Measurements from ENCODE around the gene PPA1.
"Not testable (repeated sequence)": the region's sequence is repeated elsewhere in the genome, so short reads cannot be mapped to it uniquely, and the experiment has no call there.

The PPA1 gene

DNA sequence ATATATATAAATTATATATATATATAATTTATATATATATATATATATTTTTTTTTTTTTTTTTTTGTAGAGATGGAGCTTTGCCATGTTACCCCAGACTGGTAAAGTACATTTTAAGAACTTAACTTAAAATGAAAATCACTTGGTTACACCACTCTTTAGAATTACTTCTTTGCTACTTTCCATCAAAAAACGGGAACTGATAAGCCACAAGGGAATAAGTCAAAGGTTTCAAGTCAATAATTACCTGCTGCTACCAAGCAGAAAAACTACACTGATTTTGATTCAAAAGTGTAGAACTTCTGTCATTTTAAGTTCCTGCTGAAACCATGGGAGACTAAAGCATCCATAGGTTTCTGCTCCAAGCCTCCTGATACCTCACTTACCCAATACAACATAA lies 12.2 kb downstream of the PPA1 start:
- no peak for DNase-seq (ENCODE audit: low read depth, low spot score)

DNA sequence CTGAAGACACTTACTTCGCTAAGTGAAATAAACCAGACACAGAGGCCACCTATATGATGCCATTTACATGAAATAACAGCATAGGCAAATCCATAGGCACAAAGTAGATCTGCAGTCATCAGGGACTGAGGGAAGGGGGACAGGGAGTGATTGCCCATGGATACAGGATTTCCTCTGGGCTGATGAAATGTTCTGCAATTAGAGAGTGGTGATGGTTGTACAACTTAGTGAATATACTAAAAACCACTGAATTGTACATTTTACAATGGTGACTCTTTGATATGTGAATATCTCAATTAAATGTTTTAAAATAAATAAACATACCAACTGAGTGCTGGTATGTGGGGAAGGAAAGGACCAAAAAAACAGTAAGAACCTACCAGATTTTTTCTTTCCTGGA lies 20.4 kb downstream of the PPA1 start:
- DNase-seq (ENCODE audit: low read depth, low spot score): no peak

DNA sequence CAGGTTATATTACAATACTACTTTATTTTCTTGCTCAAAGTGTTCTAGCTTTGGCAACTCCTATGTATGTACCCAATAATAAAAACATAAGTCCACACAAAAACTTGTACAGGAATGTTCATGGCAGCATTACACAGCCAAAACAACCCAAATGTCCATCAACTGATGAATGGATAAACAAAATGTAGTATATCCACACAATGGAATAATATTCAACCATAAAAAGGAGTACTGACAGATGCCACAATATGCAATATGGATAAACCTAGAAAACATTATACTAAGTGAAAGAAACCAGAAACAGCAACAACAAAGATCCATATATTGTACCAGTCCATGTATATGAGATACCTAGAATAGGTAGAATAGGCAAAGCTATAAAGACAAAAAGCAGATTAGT lies 21.0 kb downstream of the PPA1 start:
- DNase-seq (ENCODE audit: low read depth, low spot score): no peak

DNA sequence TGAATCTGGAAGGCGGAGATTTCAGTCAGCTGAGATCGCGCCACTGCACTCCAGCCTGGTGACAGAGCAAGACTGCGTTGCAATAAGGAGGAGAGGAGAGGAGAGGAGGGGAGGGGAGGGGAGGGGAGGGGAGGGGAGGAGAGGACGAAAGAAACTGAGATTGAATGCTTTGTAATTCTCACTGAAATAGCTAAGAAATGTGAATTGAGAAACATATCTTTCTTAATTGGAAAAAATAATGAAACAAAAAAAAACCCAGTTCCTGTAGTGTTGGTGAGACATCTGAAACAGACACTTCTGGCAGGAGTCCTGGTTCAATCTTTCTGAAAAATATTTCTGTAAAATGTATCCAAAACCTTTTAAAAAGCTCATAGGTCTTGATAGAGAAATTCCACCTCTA lies 26.5 kb downstream of the PPA1 start:
- no peak for DNase-seq (ENCODE audit: low read depth, low spot score)

- no peak for DNase-seq (ENCODE audit: low read depth, low spot score)
These were observed 32.1 kb downstream of the PPA1 start for GRCh38 chr10:70201105-70201504.

DNA sequence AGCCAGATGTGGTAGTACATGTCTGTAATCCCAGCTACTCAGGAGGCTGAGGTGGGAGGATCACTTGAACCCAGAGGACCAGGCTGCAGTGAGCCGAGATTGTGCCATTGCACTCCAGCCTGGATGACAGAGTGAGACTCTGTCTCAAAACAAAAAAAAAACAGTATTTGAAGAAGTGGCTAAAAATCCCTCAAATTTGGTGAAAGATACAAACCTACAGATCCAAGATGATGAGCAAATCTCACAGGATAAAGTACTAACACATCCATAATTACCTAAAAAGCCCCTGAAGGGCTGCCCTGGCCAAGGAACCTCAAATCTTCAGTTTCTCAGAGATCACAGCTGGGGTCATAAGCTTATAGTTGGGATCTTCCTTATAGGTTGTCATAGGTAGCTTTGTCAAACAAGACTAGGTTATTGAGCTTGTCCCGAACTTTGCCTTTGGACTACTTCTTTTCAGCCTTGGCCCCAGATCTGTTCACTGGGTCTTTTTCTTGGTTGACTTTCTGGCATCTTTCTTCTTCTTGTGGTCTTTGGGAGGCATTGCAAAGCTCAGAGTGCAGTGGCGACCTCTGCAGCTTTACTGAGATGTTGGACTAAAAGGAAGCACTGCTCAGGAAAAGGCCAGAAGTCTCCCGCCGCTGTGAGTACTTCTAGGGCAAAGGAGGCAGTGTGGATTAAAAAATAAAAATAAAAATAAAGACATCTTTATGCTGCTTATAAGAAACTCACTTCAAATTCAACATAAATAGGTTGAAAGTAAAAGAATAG lies 34.3 kb downstream of the PPA1 start:
- no peak for DNase-seq (ENCODE audit: low read depth, low spot score)

- DNase-seq (ENCODE audit: low read depth, low spot score): no peak
These were observed 35.8 kb downstream of the PPA1 start for GRCh38 chr10:70197235-70197945.

- no peak for DNase-seq (ENCODE audit: low read depth, low spot score)
These were observed 39.8 kb downstream of the PPA1 start for GRCh38 chr10:70193391-70193844.

DNA sequence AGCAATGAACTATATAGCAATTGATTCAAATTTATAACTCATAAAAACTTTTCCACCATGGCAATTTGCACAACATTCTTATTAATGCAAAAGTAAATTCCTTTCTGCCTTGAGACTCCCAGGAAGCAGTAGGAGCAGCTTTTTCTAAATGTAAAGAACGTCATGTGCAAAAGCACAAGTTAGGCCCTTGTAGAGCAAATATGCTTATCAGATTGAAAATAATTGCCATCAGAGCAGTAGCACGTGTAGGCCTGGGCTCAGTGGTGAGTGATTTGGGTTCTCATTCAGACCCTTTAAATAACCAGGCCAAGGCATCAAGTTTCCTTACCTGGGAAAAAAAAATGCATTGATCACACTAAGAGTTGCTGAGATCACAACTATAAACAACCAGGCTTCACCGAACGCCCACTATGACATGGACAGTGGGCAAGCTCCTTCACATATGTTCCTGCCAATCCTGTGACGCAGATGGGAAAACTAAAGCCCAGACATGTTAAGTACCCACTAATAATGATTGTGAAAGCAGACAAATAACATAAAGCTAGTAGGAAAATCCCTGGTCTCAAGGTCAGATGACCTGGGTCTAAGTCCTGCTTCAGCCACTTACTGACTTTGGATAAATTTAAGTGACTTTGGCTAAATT lies 40.8 kb downstream of the PPA1 start:
- no peak for DNase-seq (ENCODE audit: low read depth, low spot score)

DNA sequence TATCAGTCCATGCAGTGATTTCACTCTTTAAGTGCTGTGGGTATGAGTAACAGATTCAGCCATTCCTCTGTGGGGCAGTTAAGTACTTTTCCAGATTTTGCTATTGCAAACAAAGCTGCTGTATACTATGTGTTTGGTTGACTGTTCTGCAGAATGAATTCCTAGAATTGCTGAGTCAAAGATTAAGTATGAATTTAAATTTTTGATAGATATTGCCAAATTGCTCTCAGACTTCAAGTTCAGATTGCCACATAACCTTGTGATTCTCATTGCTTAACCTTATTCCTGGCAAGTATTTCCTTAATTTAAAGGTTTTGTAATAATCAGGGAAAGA lies 41.3 kb downstream of the PPA1 start:
- no peak for DNase-seq (ENCODE audit: low read depth, low spot score)

DNA sequence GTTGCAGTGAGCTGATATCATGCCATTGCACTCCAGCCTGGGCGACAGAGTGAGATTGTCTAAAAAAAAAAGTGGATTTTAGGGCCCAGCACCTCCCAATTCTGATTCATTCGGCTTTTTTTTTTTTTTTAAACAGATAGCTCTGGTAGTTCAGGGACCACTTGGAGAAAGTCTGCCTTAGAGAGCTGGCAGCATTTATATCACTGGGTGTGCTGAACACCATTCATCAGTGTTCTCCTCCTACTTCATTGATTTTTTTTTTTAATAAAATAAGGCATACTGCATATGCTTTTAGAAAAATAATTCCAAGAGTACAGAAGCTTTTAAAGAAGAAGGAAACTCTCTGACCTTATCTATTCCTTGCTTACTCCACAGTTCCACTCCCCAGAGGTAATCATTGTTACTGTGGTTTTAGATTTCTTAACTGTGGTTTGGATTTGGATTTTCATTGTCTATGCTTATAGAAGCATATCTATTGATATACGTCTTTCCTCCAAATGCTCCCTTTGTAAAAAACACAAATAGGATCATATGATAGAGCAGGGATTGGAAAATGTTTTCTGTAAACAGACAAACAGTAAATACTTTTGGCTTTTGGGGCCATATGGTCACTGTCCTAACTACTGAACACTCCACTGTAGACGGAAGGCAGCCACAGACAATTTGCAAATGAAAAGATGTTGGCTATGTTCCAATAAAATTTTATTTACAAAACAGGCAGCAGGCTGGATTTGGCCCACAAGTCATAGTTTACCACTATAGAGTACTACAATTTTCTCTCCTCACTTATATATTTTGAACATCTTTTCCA lies 41.9 kb downstream of the PPA1 start:
- no peak for DNase-seq (ENCODE audit: low read depth, low spot score)

DNA sequence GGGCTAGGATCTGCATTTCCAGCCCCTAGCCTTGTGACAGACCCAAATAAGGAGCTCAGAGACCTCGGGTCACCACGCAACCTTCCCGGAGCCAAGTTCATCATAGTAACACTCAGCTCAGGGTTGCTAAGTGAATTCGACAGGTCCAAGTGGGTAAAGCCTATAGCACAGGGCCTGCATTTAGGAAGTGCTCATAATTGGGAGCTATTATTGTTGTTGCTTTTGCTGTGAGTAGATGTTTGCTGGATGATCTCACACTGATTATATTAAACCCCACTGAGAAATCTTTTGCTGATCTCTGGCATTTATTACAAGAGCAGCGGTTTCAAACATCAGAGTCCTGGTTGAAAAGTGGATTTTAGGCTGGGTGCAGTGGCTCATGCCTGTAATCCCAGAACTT lies 42.6 kb downstream of the PPA1 start:
- no peak for DNase-seq (ENCODE audit: low read depth, low spot score)

DNA sequence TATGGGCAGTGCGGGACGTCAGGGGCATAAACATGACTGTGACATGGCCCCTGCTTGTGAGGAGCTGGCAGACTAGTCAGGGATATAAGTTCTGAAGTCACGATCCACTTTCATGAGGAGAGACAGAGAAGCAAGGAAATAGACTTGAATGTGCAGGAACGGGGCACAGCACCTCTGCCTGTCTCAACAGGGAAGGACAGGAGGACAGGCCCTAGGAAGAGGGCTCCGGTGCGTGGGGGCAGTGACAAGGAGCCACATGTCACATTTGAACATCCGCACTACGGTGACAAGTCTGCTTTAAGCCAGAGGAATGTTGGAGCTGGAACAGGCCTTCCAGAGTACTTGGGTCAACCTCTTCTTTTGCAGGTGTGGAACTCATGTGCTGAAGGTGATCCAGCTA lies 43.1 kb downstream of the PPA1 start:
- DNase-seq (ENCODE audit: low read depth, low spot score): no peak

- DNase-seq (ENCODE audit: low read depth, low spot score): no peak
These were observed 44.5 kb downstream of the PPA1 start for GRCh38 chr10:70188768-70189167.

DNA sequence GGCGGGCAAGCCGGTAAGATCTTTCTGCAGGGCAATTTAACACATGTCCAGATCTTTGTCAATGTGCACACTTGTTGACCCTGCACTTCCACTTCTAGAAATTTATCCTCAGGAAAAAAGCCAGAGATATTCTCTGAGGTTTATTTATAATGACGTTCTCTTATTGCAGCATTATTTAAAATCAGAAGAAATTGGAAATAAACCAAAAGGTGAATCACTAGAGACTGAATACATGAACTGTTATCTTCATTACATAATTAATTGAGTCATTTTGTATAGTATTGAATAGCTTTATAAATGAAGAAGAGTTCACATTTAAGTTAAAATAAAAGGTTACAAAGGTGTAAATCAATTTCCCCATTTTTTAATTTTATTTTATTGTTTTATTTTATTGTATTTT lies 46.7 kb downstream of the PPA1 start:
- DNase-seq (ENCODE audit: low read depth, low spot score): no peak

- no peak for DNase-seq (ENCODE audit: low read depth, low spot score)
These were observed 47.1 kb downstream of the PPA1 start for GRCh38 chr10:70186090-70186489.

DNA sequence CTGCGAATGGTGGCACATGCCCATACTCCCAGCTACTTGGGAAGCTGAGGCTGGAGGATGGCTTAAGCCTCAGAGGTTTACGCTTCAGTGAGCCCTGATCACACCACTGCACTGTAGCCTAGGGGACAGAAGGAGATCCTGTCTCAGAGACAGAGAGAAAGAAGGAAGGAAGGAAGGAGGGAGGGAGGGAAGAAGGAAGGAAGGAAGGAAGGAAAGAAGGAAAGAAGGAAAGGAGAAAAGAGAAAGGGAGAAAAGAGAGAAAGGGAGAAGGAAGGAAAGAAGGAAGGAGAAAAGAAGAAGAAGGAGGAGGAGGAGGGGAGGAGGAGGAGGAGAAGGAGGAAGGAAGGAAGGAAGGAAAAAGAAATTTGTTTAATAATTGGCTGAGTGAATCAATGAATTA lies 49.9 kb downstream of the PPA1 start:
- no peak for DNase-seq (ENCODE audit: low read depth, low spot score)

GRCh38 chr10:70179209-70179608 lies 54.0 kb downstream of the PPA1 start:
- not testable (repeated sequence) for DNase-seq (ENCODE audit: low read depth, low spot score)

- no peak for DNase-seq (ENCODE audit: low read depth, low spot score)
These were observed 55.0 kb downstream of the PPA1 start for GRCh38 chr10:70178139-70178725.

DNA sequence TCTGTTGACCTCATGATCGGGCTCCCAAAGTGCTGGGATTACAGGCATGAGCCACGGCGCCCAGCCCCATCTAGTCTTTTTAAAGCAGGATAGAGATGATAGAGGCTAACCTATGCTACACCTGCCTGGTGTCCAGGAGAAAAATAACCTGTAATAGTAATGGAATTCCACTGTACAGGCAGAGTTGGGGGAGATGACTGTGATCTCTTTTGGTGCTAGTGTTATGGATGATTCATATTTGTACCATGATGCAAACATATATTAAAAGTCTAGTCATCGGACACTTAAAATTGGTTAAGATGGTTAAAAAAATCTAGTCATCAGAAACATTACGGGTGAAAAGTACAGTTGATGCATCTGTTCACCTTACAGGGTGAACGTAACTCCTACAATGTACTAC lies 56.8 kb downstream of the PPA1 start:
- no peak for DNase-seq (ENCODE audit: low read depth, low spot score)

- DNase-seq (ENCODE audit: low read depth, low spot score): no peak
These were observed 57.7 kb downstream of the PPA1 start for GRCh38 chr10:70175516-70175915.

All from ELF-1 (cell line).